SIG-M5 treated with dmso at 0.1 percent for 504 hours (cell line): Measurements from ENCODE around the gene CCDC138.

ENCODE experiments used
- DNase-seq: peaks from one replicate; lab custom pipeline; 2025; ENCODE audit not compliant: unreplicated experiment; lab: John Stamatoyannopoulos, UW

CCDC138 gene

DNA sequence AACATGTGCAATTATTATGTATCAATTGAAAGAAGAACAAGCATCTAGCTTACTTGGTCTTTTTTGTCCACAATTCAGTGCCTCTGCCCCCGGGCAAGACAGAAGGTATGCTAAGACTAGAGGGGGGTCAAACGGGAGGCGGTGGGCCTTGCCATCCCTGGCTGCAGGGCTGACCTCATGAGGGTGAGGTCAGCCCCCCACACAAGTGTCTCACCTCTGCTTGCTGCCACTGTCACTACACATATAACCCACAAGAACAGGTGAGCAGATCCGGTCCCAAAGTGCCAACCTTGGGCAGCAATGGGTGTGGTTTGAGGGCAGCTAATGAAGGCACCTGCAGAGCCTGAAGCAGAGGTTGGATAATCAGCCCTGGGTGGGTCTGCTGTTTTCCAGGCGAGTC, 131.0 kb downstream of the CCDC138 start:
- DNase-seq: no peak

GRCh38 chr2:108918156-108918874, 131.7 kb downstream of the CCDC138 start:
- no peak for DNase-seq

DNA sequence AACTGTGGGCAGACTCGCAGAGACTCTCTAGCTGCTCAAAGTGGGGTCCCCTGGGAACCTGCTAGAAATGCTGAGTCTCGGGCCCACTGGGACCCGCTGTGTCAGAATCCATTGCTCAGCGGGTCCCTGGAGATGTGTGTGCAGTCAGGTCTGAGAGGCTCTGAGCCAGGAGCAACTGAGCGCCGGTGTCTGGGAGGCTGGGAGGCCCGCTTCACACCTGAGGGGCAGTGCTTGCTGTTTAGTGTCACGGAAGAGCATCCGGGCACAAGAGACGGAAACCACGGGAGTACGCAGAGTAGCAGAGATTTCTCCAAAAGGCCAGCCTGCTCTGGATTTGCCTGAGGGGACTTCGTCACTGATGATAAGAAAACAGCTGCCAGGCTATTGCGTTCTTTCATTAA, 132.4 kb downstream of the CCDC138 start:
- DNase-seq: no peak

- no peak for DNase-seq
Measured at GRCh38 chr2:108919571-108920373, 133.2 kb downstream of the CCDC138 start.

GRCh38 chr2:108920686-108921085, 134.1 kb downstream of the CCDC138 start:
- no peak for DNase-seq

DNA sequence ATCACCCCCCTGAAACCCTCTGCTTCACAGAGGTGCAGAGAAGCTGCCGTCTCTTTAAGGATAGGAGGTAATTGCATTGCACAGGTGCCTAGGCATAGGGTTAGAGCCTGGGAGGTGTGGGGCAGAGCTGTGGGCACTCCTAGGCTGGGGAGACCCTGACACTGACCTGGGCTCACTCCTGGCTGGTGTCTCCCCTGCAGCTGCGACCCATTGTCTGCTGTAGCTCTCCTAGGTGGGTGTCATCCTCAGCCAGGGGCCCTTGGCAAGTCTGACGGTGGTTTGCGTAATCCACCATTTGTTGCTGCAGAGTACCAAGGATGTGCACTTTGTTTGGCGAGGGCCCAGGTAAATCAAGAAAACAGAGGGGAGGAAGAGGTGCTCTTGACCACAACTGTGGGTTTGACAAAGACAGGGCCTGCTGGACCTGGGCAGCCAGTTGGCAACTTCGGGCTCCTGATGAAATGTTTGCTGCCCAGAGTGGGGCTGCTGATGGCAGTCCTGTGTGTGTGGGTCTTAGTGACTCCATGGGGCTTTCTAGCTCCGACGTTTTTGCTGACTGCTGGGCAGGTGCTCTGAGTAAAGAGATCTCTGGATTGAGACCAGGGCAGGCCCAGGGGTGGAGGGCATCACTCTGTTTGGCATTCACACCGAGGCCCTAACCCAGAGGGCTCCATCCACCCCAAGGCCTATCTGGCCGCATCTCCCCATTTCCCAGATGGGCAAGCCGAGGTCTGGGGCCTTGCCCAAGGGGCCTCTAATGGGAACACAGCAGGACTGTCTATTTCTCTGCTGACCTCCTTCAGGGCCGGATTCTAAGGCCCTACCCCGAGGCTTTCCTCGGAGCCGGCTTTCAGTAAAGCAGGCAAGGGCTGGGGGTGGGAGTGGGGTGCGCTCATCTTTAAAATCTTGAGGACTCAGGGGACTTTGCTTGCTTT, 134.8 kb downstream of the CCDC138 start:
- DNase-seq: no peak

DNA sequence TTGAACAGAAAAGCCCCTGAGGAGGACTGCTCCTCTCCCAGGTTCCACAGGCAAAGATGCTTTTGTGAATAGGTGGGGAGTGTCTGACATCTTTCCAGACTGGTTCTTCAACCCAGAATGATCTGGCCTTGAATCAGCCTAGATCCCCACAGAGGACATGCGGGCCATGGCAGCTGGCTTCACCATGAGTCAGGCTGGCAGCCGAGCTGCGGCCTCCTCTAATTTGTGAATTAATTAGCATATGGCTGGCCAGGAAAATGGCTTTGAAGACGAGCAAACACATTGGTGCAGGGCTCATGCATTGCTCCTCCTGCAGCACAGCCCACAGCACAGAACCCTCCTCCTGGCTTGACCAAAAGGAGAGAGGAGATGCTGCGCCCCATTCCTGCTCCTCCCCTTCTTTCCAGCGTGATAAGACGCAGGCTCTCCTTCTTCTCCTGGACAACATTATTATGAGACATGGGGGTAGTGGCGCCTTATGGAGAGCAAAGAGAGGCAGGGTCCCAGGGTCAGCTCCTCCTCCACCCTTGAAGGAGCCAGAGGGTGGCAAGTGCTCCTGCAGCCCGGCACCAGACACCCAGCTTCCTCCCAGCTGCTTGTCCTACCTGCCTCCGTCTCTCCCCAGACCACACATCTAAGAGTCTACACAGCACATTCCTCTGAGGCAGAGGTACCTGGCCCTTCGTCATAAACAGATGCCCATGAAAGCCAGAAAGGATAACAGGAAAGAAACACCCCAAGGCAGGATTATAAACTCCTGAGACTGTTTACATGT, 135.8 kb downstream of the CCDC138 start:
- no peak for DNase-seq

DNA sequence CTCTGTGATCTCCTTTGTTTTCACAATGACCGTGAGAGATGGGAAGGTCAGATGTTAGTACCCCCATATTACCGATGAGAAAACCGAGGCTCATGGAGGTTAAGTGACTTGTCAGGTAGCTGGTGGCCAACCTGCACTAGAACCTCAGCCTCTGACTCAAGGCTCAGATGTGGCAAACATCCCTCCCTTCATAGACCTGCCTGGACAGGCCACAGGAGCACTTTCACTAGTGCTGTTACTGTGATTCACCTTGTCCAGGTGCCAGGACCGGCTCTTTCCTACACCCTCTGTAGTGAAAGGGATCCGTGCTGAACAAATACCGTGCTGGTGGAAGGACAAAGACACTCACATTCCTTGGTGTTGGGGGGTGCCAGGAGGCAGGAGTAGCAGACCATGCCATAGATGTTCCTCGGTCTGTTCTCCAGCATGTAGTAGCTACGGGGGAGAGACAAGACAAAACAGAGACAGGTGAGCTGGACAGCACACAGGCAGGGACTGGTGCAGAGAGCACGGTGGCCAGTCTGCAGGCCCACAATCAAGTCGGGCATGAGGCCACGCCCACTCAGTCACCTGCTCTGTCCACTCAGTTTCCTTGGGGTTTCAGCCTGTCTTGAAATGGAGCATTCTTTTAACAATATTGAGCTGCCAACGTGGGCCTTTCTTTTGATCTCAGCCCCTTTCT, 136.6 kb downstream of the CCDC138 start:
- DNase-seq: no peak

DNA sequence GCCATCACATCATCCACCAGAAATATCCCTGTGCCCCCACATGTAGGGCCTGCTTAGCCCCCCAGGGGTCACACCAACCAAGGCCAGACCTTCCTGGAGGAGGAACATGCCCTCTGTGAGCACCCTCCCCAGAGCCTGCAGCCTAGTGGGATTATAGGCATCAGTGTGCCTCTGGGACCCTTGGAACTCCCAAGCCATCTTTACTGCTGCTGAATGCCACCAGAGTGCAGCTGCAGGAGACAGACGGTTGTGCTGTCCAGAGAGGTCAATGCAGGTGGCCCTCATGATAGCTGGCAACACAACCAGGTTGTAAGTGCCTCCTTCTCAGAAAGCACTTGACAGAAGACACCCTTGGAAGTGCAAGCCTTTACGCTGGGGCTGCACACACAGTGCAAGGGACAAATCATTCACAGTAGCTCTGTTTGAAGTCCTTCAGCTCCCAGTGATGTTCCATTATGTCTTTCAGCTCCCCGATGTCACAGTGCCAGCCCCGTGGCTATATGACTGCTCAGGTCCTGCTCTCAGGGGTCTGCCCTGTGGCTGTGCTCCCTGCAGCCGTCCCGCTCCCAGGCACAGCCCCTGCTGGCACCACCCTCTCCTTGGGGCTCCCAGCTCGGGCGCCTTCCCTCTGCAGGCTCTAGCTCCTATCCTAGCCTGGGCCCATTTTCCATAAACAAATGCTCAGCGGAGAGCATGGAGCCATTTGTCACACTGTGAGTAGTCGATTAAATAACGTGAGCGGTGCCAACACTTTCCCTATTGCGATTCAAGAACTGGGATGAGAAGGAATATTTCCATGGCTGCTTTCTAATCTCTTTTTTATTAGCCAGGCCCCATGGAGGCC, 137.4 kb downstream of the CCDC138 start:
- DNase-seq: no peak

- DNase-seq: no peak
Measured at GRCh38 chr2:108924580-108925251, 138.1 kb downstream of the CCDC138 start.

- DNase-seq: no peak
Measured at GRCh38 chr2:108925286-108925685, 138.7 kb downstream of the CCDC138 start.

- DNase-seq: no peak
Measured at GRCh38 chr2:108925735-108926134, 139.2 kb downstream of the CCDC138 start.
